HL-60 (cell line): ENCODE results near the gene ANK3.

Experiments
- DNase-seq, 2 experiments: peaks; one replicate each; pipeline ENCODE4 v3.0.0-alpha.2; 2010 to 2020; ENCODE audit warnings: low read depth in 1 of 2, low spot score in 1 of 2
- H3K27ac ChIP-seq: fragments of 250-450 bp; sonication (Bioruptor Pico); replicated peaks from 2 replicates; pipeline ENCODE4 v1.5.1; 2020; ENCODE audit warnings: mild to moderate bottlenecking, moderate library complexity
- H3K27me3 ChIP-seq: fragments of 250-450 bp; sonication (Bioruptor Pico); 2 replicates; pipeline ENCODE4 v1.5.1; 2021; ENCODE audit warnings: mild to moderate bottlenecking, moderate library complexity; ENCODE audit not compliant: insufficient read depth, poor library complexity, severe bottlenecking
- H3K4me3 ChIP-seq: replicated peaks from 2 replicates; pipeline ENCODE4 v1.5.1; 2011; ENCODE audit warnings: mild to moderate bottlenecking, control low read depth, low read length; ENCODE audit not compliant: insufficient read depth
- CTCF ChIP-seq: IDR thresholded peaks from one replicate; pipeline ENCODE4 v1.5.1; 2011; ENCODE audit warnings: low read length, control low read depth, inconsistent platforms; ENCODE audit not compliant: insufficient read depth
- GABPA ChIP-seq: IDR thresholded peaks from 2 replicates; pipeline ENCODE4 v1.6.1; 2012; ENCODE audit warnings: low read depth
- POLR2AphosphoS5 ChIP-seq: IDR thresholded peaks from 2 replicates; pipeline ENCODE4 v1.6.1; 2012; ENCODE audit warnings: low read depth
- REST ChIP-seq: IDR thresholded peaks from 2 replicates; pipeline ENCODE4 v1.6.1; 2012; ENCODE audit warnings: low read depth; ENCODE audit not compliant: insufficient replicate concordance
- SPI1 ChIP-seq: IDR thresholded peaks from 2 replicates; pipeline ENCODE4 v1.6.1; 2012; ENCODE audit warnings: low read depth, mild to moderate bottlenecking, borderline replicate concordance

The ANK3 gene

GRCh38 chr10:59995862-59996261, 393.8 kb downstream of the ANK3 start:
- no peak overlapping the region for H3K4me3 ChIP-seq
- TF ChIP-seq GABPA (no peak), CTCF (no peak), POLR2AphosphoS5 (no peak), SPI1 (no peak), REST (no peak)
- DNase-seq, result no peak
- no peak overlapping the region for H3K27ac ChIP-seq
- H3K27me3 ChIP-seq, result no peaks in the 10 kb centered on the region

GRCh38 chr10:59993931-59994330, 395.7 kb downstream of the ANK3 start:
- TF ChIP-seq GABPA (no peak), SPI1 (no peak), CTCF (no peak), POLR2AphosphoS5 (no peak), REST (no peak)
- Histone ChIP-seq H3K27me3 (no peaks in the 10 kb centered on the region), H3K27ac (no peak overlapping the region), H3K4me3 (no peak overlapping the region)
- no peak for DNase-seq

GRCh38 chr10:59991661-59992060, 398.0 kb downstream of the ANK3 start:
- Histone ChIP-seq H3K27me3 (no peaks in the 10 kb centered on the region), H3K27ac (no peak overlapping the region), H3K4me3 (no peak overlapping the region)
- DNase-seq, result peak; percentile 6 to 39
- no peak for TF ChIP-seq POLR2AphosphoS5
- TF ChIP-seq CTCF, result no peak
- TF ChIP-seq GABPA, result no peak
- no peak for TF ChIP-seq SPI1
- TF ChIP-seq REST, result no peak
